Glutamatergic neuron (in vitro differentiated cells): ENCODE data around the gene KRT76. TPM values are rescaled to one million over a fixed set of nuclear protein-coding genes. Genes with fewer than 3 reads are reported as not detected.

ENCODE experiments used
- DNase-seq: peaks from one replicate; pipeline ENCODE4 v3.0.0; 2022
- H3K27ac Mint-ChIP-seq: one replicate; pipeline ENCODE4 v1.8.0; 2020; ENCODE audit warnings: mild to moderate bottlenecking, mixed read lengths, inconsistent platforms; ENCODE audit not compliant: unreplicated experiment
- H3K27me3 Mint-ChIP-seq: one replicate; pipeline ENCODE4 v1.8.0; 2020; ENCODE audit warnings: mild to moderate bottlenecking, moderate library complexity, mixed read lengths, inconsistent platforms; ENCODE audit not compliant: unreplicated experiment
- H3K36me3 Mint-ChIP-seq: one replicate; pipeline ENCODE4 v1.8.0; 2020; ENCODE audit warnings: mild to moderate bottlenecking, mixed read lengths, inconsistent platforms; ENCODE audit not compliant: unreplicated experiment
- H3K4me1 Mint-ChIP-seq: one replicate; pipeline ENCODE4 v1.8.0; 2020; ENCODE audit warnings: mild to moderate bottlenecking, low read depth, mixed read lengths, inconsistent platforms; ENCODE audit not compliant: unreplicated experiment
- H3K4me3 Mint-ChIP-seq: one replicate; pipeline ENCODE4 v1.8.0; 2020; ENCODE audit warnings: mild to moderate bottlenecking, mixed read lengths, inconsistent platforms; ENCODE audit not compliant: unreplicated experiment
- H3K9me3 Mint-ChIP-seq: one replicate; pipeline ENCODE4 v1.8.0; 2020; ENCODE audit warnings: mild to moderate bottlenecking, moderate library complexity, mixed read lengths, inconsistent platforms; ENCODE audit not compliant: unreplicated experiment
- total RNA-seq: library from RNA; stranded (reverse); fragmentation: NEBNext Ultra II Directional; extraction: Animal tissue kit (Norgen Biotek cat#: 25700); gene quantifications from one replicate; pipeline ENCODE4 v1.2.1, GENCODE V29; 2021; ENCODE audit not compliant: unreplicated experiment
- TF ChIP-seq, protein P1 (sequence below): fragments of 200-600 bp; sonication (generic); IDR thresholded peaks from one replicate; pipeline ENCODE4 v1.5.0; 2021; ENCODE audit not compliant: partially characterized antibody, unreplicated experiment

KRT76 gene
- total RNA-seq, 1 donor from 2014 or later, result not detected

DNA sequence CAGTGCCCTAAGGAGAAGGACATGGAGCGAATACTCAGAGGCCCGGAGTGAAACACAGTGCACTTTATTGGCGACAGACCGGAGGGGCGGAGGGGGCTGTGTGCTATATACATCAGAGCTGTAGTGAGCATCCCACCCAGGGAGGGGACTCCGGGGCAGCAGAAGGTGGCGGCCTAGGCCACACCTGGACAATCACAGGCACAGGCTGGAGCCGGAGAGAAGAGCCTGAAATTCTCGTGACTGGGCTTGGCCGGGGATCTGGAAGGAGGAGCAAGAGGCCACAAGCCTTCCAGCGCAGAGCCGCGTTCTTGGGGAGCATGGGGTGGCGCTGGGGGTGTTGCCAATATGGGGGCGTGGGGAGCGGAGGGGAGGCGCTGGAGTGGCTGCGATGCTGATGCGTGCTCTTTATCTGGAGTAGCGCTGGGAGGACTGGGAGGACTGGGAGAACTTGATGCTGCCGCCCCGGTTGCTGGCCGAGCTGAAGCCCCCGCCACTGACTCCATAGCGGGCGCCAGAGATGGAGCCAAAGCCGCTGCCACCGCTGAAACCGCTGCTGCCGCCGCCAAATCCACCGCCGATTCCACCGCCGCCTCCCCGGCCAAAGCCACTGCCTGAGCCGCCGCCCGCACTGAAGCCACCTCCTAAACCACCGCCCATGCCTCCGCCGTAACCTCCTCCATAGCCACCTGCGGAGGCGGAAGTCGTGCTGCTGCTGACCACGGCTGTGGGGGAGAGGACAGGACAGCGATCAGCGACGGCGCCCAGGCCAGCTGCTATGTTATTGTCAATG lies 12.7 kb upstream of the KRT76 start:
- TF ChIP-seq, protein P1, sequence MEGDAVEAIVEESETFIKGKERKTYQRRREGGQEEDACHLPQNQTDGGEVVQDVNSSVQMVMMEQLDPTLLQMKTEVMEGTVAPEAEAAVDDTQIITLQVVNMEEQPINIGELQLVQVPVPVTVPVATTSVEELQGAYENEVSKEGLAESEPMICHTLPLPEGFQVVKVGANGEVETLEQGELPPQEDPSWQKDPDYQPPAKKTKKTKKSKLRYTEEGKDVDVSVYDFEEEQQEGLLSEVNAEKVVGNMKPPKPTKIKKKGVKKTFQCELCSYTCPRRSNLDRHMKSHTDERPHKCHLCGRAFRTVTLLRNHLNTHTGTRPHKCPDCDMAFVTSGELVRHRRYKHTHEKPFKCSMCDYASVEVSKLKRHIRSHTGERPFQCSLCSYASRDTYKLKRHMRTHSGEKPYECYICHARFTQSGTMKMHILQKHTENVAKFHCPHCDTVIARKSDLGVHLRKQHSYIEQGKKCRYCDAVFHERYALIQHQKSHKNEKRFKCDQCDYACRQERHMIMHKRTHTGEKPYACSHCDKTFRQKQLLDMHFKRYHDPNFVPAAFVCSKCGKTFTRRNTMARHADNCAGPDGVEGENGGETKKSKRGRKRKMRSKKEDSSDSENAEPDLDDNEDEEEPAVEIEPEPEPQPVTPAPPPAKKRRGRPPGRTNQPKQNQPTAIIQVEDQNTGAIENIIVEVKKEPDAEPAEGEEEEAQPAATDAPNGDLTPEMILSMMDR, result no peak
- H3K27ac Mint-ChIP-seq, result no peak overlapping the region
- no peak overlapping the region for H3K4me3 Mint-ChIP-seq
- DNase-seq, result no peak
- H3K36me3 Mint-ChIP-seq, result no peaks in the 10 kb centered on the region
- H3K9me3 Mint-ChIP-seq, result no peaks in the 10 kb centered on the region
- H3K4me1 Mint-ChIP-seq, result no peaks in the 10 kb centered on the region
- H3K27me3 Mint-ChIP-seq, result no peaks in the 10 kb centered on the region

DNA sequence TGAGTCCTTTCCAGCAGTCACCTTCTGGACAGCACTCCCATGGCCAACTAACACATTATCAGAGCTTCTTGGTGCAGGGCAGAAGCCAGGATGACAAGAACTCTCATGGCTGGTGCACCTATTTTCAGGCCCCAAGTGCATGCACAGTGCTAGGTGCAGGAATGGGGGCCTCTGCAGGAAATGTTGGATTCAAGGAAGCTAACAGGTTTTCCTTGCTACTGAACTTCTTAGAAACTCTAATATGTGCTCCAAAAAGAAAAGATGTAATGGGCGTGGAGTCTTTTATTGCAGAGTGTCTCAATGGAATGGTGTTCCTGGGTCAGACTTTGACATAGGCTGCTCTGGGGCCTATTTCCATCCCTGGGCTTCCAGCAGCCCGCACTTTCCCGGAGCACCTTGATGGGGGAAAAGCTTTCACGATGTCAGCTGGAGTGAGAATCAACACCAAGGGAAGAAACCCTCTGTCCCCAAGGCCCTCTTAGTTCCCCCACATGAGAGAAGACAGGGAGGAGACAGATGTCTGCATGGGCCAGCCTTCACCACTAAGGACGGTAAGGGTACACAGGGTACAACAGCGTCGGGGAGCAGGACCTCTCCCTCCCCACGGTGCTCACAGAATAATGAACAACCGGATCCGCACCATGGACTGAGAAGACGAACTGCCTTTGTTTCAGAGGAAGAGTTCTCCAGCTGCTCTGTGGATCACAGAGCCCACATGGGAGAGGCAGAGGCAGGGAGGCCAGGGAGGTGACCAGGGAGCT lies 11.9 kb upstream of the KRT76 start:
- no peaks in the 10 kb centered on the region for H3K9me3 Mint-ChIP-seq
- no peaks in the 10 kb centered on the region for H3K4me1 Mint-ChIP-seq
- H3K27me3 Mint-ChIP-seq, result no peaks in the 10 kb centered on the region
- no peak overlapping the region for H3K4me3 Mint-ChIP-seq
- DNase-seq, result no peak
- H3K36me3 Mint-ChIP-seq, result no peaks in the 10 kb centered on the region
- TF ChIP-seq, protein P1, result no peak
- no peak overlapping the region for H3K27ac Mint-ChIP-seq

DNA sequence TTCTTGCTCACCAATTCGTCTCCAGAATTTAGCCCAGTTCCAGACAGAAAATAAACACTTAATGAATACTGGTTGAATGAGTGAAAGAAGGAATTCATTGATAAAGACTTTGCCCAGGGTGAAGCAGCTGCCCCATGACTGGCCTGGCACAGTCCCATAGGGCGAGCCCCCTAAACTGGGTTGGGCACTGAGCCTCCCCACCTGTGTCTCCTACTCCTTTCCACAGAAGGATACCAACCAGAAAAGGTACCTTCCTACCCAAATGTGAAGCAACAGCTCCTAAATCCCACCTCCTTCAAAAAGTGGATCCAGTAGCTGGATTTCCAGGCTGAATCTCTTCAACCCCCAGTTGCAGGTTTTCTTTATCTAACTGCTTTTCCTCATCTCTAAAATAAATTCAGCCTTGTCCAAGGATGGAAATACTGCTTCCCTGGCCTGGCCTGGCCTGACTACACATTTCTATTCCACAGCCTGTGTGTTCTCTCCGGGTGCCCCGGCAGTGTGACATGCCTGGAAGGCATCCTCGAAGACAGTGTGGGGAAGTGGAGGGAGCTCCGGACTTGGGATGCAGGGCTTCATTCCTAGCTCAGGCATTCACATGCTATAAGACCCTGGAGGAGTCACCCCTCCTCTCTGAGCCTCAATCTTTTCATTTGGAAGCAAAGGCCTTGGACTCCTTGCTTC lies 11.2 kb upstream of the KRT76 start:
- DNase-seq, result no peak
- no peak overlapping the region for H3K4me3 Mint-ChIP-seq
- TF ChIP-seq, protein P1, result no peak
- H3K4me1 Mint-ChIP-seq, result no peaks in the 10 kb centered on the region
- no peak overlapping the region for H3K27ac Mint-ChIP-seq
- H3K9me3 Mint-ChIP-seq, result no peaks in the 10 kb centered on the region
- H3K36me3 Mint-ChIP-seq, result no peaks in the 10 kb centered on the region
- no peaks in the 10 kb centered on the region for H3K27me3 Mint-ChIP-seq

DNA sequence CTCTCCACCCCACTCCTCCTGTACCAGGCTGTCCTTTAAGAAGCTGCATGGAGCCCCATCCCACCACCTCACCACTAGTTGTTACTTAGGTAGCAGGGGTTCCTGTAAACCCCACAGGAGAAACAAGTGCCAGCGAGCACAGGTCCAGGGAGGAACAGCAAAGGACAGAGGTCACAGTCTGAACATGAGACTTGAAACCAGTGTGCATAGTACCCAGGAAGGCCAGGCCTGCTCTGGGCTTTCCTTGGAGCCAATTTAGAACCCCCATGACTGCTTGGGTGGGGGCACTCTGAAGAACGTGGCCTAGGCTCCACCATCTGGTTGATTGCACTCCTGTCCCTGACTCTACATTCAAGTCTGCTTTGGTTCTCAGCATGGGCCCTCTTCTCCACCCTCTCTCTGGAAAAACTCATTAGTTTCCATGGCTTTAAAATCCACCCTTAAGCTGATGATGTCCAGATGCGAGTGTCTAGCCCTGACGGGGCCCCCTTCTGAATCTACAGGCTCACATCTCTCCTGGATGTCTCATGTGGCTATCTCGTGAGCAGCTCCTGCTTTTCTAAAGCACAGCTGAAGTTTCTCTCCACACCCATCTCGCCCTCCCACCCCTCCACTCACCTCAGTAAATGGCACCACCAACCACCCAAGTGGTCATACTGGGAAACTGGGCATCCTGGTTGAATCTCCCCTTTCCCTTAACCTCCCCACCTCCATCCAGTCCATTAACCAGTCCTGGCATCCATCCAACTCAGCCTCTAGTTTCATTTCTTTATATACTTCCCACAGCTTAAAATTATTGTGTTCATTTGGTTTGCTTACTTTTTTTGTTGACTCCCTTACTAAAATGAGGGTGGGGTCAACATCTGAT lies 10.4 kb upstream of the KRT76 start:
- no peak for DNase-seq
- Mint-ChIP-seq H3K4me1 (no peaks in the 10 kb centered on the region), H3K36me3 (no peaks in the 10 kb centered on the region), H3K9me3 (no peaks in the 10 kb centered on the region), H3K27me3 (no peaks in the 10 kb centered on the region), H3K4me3 (no peak overlapping the region), H3K27ac (no peak overlapping the region)
- TF ChIP-seq, protein P1, result no peak
